Measurements from ENCODE around the gene SRC. TPM values are rescaled to one million over a fixed set of nuclear protein-coding genes. Genes with fewer than 3 reads are reported as not detected.

SRC gene
- total RNA-seq, 2 donors from 2014 or later, result 75.6 to 109 TPM

DNA sequence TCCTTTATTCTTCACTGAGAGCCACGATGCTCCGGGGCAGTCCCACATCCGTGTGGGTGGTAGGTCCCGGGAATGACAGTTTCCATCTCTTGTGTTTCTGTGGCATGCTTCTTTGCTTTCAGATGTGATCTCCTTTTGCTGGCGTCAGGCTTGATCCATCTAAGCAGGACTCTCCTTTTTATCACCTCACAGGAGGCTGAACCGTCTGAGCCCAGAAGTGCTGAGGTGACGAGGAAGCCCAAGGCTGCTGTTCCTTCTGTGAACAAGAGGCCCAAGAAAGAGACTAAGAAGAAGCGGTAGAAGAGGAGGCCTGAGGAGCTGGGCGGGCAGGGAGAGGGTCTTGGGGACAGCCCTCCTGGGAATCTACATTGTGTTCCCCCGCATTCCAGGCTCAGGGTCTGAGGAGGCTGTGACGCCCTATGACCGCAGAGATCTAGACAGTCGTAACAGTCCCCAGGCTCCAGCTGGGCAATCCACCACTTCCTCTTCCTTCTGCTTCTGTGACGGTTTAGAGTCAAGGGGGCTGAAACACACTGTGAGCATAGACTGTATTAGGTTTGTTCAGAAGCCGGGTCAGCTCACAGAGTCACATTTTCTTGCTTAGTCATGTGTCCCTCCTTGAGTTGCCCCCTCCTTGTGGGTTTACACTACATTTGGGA is 29.7 kb upstream of the SRC start:
- H3K27me3 ChIP-seq (ENCODE audit: control insufficient read depth, insufficient read depth, low read length, poor library complexity, severe bottlenecking), result no peaks in the 10 kb centered on the region
- H3K9me3 ChIP-seq (ENCODE audit: control insufficient read depth, low read length), result no peaks in the 10 kb centered on the region
- peak overlapping the region; percentile 2 for H3K9ac ChIP-seq (ENCODE audit: extremely low read depth, low read length, poor library complexity, severe bottlenecking)
- Mint-ChIP-seq H3K27me3 (ENCODE audit: insufficient read depth) (no peaks in the 10 kb centered on the region), H3K9me3 (peaks cover under 1% of the 10 kb centered on the region), H3K4me1 (peaks cover 67% of the 10 kb centered on the region), H3K36me3 (ENCODE audit: low read depth) (peaks cover 19% of the 10 kb centered on the region), H3K27ac (peak overlapping the region; percentile 94), H3K4me3 (no peak overlapping the region)
- H3K4me3 ChIP-seq (ENCODE audit: low read length), result no peak overlapping the region
- no peak for DNase-seq
- WGBS, 2 experiments (ENCODE audit: insufficient coverage in 1 of 2, insufficient read length in 1 of 2), result 86 to 88% methylated on average over 9 to 15 of the region's 15 CpGs
- peaks cover 37% of the 10 kb centered on the region for H3K4me1 ChIP-seq (ENCODE audit: control insufficient read depth, insufficient read depth, low read length)
- H3K36me3 ChIP-seq (ENCODE audit: control insufficient read depth, insufficient read depth, low read length), result peaks cover 35% of the 10 kb centered on the region
- TF ChIP-seq, protein P1, sequence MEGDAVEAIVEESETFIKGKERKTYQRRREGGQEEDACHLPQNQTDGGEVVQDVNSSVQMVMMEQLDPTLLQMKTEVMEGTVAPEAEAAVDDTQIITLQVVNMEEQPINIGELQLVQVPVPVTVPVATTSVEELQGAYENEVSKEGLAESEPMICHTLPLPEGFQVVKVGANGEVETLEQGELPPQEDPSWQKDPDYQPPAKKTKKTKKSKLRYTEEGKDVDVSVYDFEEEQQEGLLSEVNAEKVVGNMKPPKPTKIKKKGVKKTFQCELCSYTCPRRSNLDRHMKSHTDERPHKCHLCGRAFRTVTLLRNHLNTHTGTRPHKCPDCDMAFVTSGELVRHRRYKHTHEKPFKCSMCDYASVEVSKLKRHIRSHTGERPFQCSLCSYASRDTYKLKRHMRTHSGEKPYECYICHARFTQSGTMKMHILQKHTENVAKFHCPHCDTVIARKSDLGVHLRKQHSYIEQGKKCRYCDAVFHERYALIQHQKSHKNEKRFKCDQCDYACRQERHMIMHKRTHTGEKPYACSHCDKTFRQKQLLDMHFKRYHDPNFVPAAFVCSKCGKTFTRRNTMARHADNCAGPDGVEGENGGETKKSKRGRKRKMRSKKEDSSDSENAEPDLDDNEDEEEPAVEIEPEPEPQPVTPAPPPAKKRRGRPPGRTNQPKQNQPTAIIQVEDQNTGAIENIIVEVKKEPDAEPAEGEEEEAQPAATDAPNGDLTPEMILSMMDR (conservative IDR thresholded peaks at IDR 0.05), result no peak
- peak overlapping the region; percentile 6 for H3K27ac ChIP-seq (ENCODE audit: low read depth, low read length)

DNA sequence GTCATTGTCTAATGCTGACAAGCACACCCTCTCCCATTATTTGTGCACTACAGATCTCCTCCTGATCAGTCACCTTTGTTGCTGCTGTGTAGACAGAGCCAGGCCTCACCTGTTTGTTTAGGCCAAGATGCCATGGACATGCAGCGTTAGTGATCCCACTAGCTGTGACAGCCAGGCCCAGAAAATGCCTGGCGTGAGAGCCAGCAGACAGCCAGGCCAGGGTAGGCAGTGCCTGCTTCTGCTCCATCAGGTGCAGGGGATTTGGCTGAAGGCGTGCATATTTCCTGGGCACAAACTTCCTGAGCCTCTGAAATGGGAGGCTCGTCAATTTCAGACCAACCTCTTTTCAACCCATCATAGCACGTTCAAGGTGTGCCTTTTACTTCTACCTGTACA is 29.2 kb upstream of the SRC start:
- Histone ChIP-seq H3K9me3 (ENCODE audit: control insufficient read depth, low read length) (no peaks in the 10 kb centered on the region), H3K36me3 (ENCODE audit: control insufficient read depth, insufficient read depth, low read length) (peaks cover 35% of the 10 kb centered on the region), H3K4me3 (ENCODE audit: low read length) (no peak overlapping the region), H3K9ac (ENCODE audit: extremely low read depth, low read length, poor library complexity, severe bottlenecking) (no peak overlapping the region), H3K27me3 (ENCODE audit: control insufficient read depth, insufficient read depth, low read length, poor library complexity, severe bottlenecking) (no peaks in the 10 kb centered on the region), H3K27ac (ENCODE audit: low read depth, low read length) (no peak overlapping the region), H3K4me1 (ENCODE audit: control insufficient read depth, insufficient read depth, low read length) (peaks cover 37% of the 10 kb centered on the region)
- no peak overlapping the region for H3K4me3 Mint-ChIP-seq
- peaks cover 17% of the 10 kb centered on the region for H3K36me3 Mint-ChIP-seq (ENCODE audit: low read depth)
- peaks cover 65% of the 10 kb centered on the region for H3K4me1 Mint-ChIP-seq
- DNase-seq, result no peak
- 95 to 98% methylated on average over 4 to 5 of the region's 5 CpGs for WGBS, 2 experiments (ENCODE audit: insufficient coverage in 1 of 2, insufficient read length in 1 of 2)
- peaks cover 2% of the 10 kb centered on the region for H3K9me3 Mint-ChIP-seq
- peak overlapping the region; percentile 94 for H3K27ac Mint-ChIP-seq
- no peaks in the 10 kb centered on the region for H3K27me3 Mint-ChIP-seq (ENCODE audit: insufficient read depth)
- TF ChIP-seq, protein P1 (conservative IDR thresholded peaks at IDR 0.05), result no peak

DNA sequence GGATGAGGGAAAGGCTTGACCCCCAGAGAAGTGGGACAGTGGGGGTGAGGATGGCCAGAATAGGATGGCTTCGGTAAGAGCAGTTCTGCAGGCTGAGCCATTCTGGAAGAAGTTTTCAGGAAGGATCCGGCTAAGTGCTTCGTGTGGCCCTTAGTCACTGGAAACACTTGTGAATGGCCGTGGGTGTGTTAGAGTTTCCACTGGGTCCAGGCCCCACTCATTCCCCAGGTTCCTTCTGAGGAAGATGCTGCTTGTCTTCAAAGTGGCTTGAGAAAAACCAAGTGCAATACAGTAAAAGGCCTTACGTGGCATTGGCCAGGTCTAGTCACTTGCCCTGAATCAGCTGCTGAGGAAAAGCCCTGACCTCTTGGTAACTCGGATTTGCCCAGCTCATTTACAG is 28.6 kb upstream of the SRC start:
- DNase-seq, result no peak
- Histone ChIP-seq H3K9ac (ENCODE audit: extremely low read depth, low read length, poor library complexity, severe bottlenecking) (peak overlapping the region; percentile 72), H3K4me3 (ENCODE audit: low read length) (no peak overlapping the region), H3K27ac (ENCODE audit: low read depth, low read length) (no peak overlapping the region), H3K9me3 (ENCODE audit: control insufficient read depth, low read length) (peaks cover 4% of the 10 kb centered on the region), H3K4me1 (ENCODE audit: control insufficient read depth, insufficient read depth, low read length) (peaks cover 37% of the 10 kb centered on the region), H3K27me3 (ENCODE audit: control insufficient read depth, insufficient read depth, low read length, poor library complexity, severe bottlenecking) (no peaks in the 10 kb centered on the region), H3K36me3 (ENCODE audit: control insufficient read depth, insufficient read depth, low read length) (peaks cover 34% of the 10 kb centered on the region)
- H3K27me3 Mint-ChIP-seq (ENCODE audit: insufficient read depth), result no peaks in the 10 kb centered on the region
- TF ChIP-seq, protein P1 (conservative IDR thresholded peaks at IDR 0.05), result no peak
- WGBS, 2 experiments (ENCODE audit: insufficient coverage in 1 of 2, insufficient read length in 1 of 2), result 93 to 94% methylated on average over 6 of the region's 6 CpGs
- peaks cover 62% of the 10 kb centered on the region for H3K4me1 Mint-ChIP-seq
- peak overlapping the region; percentile 94 for H3K27ac Mint-ChIP-seq
- no peak overlapping the region for H3K4me3 Mint-ChIP-seq
- H3K36me3 Mint-ChIP-seq (ENCODE audit: low read depth), result peaks cover 14% of the 10 kb centered on the region
- peaks cover 2% of the 10 kb centered on the region for H3K9me3 Mint-ChIP-seq
